Spleen (tissue), 7 donors: Measurements from ENCODE around the gene EVC.

ENCODE experiments used
- CTCF ChIP-seq, 11 experiments: fragments of 200-600 bp in 7 of 11; fragments of 450-650 bp in 4 of 11; sonication (generic) in 4 of 11; IDR thresholded peaks in 8 of 11; conservative IDR thresholded peaks in 3 of 11; 1 replicate in 7 of 11; 2 replicates in 4 of 11; pipeline versions ENCODE4 v1.4.0 to v1.8.0; 2016 to 2021; ENCODE audit warnings: antibody characterized with exemption in 11 of 11, inconsistent platforms in 4 of 11, mild to moderate bottlenecking in 1 of 11
- POLR2A ChIP-seq, 3 donors: fragments of 450-650 bp; IDR thresholded peaks; one replicate each; pipeline ENCODE4 v1.5.1; 2017; ENCODE audit warnings: antibody characterized with exemption in 3 of 3, mild to moderate bottlenecking in 1 of 3
- POLR2AphosphoS5 ChIP-seq, 3 donors: sonication (generic); formaldehyde crosslinking; IDR thresholded peaks; one replicate each; pipeline ENCODE4 v1.5.1; 2017; ENCODE audit warnings: antibody characterized with exemption in 3 of 3
- donor health status: DM: no; HTN: no; CAD: no; lungs with moderate emphysema.
- donor health status: DM: no; HTN: no; CAD: no.
- donor health status: DM: no; HTN: no; CAD: no.

GRCh38 chr4:5707778-5708448 is 3.1 kb upstream of the EVC start:
- TF ChIP-seq POLR2AphosphoS5 (IDR thresholded peaks at IDR 0.05) = no peak
- no peak for TF ChIP-seq CTCF (IDR thresholded peaks at IDR 0.05 in 8 of 11, conservative IDR thresholded peaks at IDR 0.05 in 3 of 11)
- TF ChIP-seq POLR2A (IDR thresholded peaks at IDR 0.05) = no peak
